Activated T-cell treated with anti-CD3 and anti-CD28 coated beads for 48 hours (primary cell): ENCODE data around the gene LRRIQ1.

Experiments used
- DNase-seq: peaks from one replicate; pipeline ENCODE4 v3.0.0-alpha.2; 2020; ENCODE audit warnings: low read depth

LRRIQ1 gene

DNA sequence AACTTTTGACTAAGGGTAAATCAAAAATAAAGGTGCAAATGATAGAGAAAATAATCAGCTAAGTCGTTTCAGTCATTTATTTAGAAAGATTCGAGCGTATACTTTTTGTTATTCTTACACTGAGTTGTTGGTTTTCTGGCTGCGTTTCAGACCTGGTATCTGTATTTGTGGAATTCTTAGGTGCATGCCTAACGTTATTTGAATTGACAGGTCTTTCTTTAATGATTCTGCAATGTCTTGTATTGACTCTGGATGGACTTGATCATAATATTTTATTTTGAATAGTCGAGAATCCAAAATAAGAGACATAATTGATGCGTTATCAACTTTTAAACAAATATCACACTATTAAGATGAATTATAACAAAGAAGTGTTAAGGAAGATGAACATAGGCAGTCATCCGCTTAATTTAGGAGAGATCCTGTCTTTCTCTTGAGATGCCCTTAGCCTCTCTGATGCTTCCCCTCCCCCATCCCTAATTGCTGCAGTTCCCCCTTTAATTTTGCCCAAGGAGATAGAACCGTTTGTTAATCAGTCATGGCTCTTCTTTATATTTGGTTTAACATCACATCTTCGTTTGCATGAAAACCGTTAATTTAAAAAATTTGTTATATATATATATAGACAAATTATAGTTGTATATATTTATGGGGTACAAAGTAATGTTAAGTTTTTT, 245.6 kb downstream of the LRRIQ1 start:
- no peak for DNase-seq

DNA sequence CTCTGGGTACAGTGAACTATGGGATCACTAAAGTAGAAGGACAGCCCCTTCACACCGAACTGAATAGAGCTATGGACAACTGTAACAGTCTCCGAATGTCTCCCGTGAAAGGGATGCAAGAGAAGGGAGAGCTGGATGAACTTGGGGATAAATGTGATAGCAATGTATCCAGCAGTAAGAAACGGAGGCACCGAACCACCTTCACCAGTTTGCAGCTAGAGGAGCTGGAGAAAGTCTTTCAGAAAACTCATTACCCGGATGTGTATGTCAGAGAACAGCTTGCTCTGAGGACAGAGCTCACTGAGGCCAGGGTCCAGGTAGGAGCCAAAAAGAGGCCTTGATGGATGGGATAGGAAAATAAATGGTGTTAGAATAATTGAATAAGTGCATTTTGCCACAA, 247.4 kb downstream of the LRRIQ1 start:
- no peak for DNase-seq
